HepG2 (cell line): Measurements from ENCODE around the gene GLB1L. TPM values are rescaled to one million over a fixed set of nuclear protein-coding genes. Genes with fewer than 3 reads are reported as not detected.

Experiments used
- CEBPZ ChIP-seq: IDR thresholded peaks from 2 replicates; pipeline ENCODE4 v1.6.1; 2012; ENCODE audit warnings: low read length, improper control_type of control experiment
- CREB1 ChIP-seq, 2 experiments: fragments of 450-650 bp in 1 of 2; IDR thresholded peaks; 2 replicates each; pipeline ENCODE4 v1.6.1; 2016 to 2017; ENCODE audit warnings: control low read depth in 1 of 2, mild to moderate bottlenecking in 1 of 2, missing compliant biosample characterization in 1 of 2, missing genetic modification characterization in 1 of 2
- ETS1 ChIP-seq: sonication (generic); formaldehyde crosslinking; IDR thresholded peaks from 2 replicates; pipeline ENCODE4 v1.4.0; 2020; ENCODE audit warnings: missing genetic modification reagents
- NR2F6 ChIP-seq, 2 experiments: IDR thresholded peaks; 2 replicates each; pipeline ENCODE4 v1.6.1; 2016; ENCODE audit warnings: antibody characterized with exemption in 1 of 2, mild to moderate bottlenecking in 1 of 2
- PRDM4 ChIP-seq: sonication (generic); formaldehyde crosslinking; IDR thresholded peaks from 2 replicates; pipeline ENCODE4 v1.9.0; 2021; ENCODE audit warnings: missing genetic modification reagents, borderline replicate concordance
- ZBTB43 ChIP-seq: sonication (generic); formaldehyde crosslinking; conservative IDR thresholded peaks from 2 replicates; pipeline ENCODE4 v1.4.0; 2020; ENCODE audit warnings: missing genetic modification reagents
- ZKSCAN8 ChIP-seq: IDR thresholded peaks from 2 replicates; pipeline ENCODE4 v1.6.1; 2016; ENCODE audit warnings: borderline replicate concordance, missing genetic modification reagents, missing compliant biosample characterization
- ZMAT3 ChIP-seq: sonication (generic); formaldehyde crosslinking; conservative IDR thresholded peaks from 2 replicates; pipeline ENCODE4 v1.7.0; 2021; ENCODE audit warnings: missing genetic modification reagents
- ZNF263 ChIP-seq: sonication (generic); formaldehyde crosslinking; IDR thresholded peaks from 2 replicates; pipeline ENCODE4 v1.4.0; 2020; ENCODE audit warnings: missing genetic modification reagents
- ZNF430 ChIP-seq: sonication (generic); formaldehyde crosslinking; IDR thresholded peaks from 2 replicates; pipeline ENCODE4 v1.9.0; 2021; ENCODE audit warnings: mild to moderate bottlenecking, missing genetic modification reagents
- ZNF639 ChIP-seq: conservative IDR thresholded peaks from 2 replicates; pipeline ENCODE4 v1.6.1; 2018; ENCODE audit warnings: missing genetic modification reagents
- polyA plus RNA-seq, 8 experiments: library from polyadenylated mRNA; depleted of rRNA in 3 of 8; stranded (reverse) in 7 of 8; unstranded in 1 of 8; fragments of >200 nt; fragmentation: Illumina TruSeq in 4 of 8; extraction: Trizol in 4 of 8; gene quantifications; 2 replicates each; pipeline versions ENCODE4 v1.2.1 to v1.2.3, GENCODE V29; 2011 to 2016; ENCODE audit warnings: low read depth in 4 of 8, missing spikeins in 1 of 8, mixed read lengths in 1 of 8; ENCODE audit not compliant: insufficient read depth in 1 of 8
- total RNA-seq, 5 experiments: library from RNA; depleted of rRNA; stranded (reverse); fragments of >200 nt; fragmentation: Illumina TruSeq; extraction: Trizol; gene quantifications; 2 replicates each; pipeline ENCODE4 v1.2.3, GENCODE V29; 2016; ENCODE audit warnings: low read depth in 1 of 5
- TF ChIP-seq, protein P1 (sequence below): sonication (generic); formaldehyde crosslinking; IDR thresholded peaks from 2 replicates; pipeline ENCODE4 v1.8.0; 2022; ENCODE audit warnings: missing genetic modification reagents, low read depth, mild to moderate bottlenecking, borderline replicate concordance

GLB1L gene
- total and polyA plus RNA-seq, 2 of the 13 experiments (the other 11 are each of a cell fraction or from before 2014, with no cell fraction given), result 6.8 to 7.3 TPM

GRCh38 chr2:219294356-219295351 lies 49.4 kb upstream of the GLB1L start (continued):
- TF ChIP-seq ZBTB43 (0 out of 2 replicates have a peak, but pooled peaks have one; percentile 14), ZNF430 (CRISPR knock-in tag) (0 out of 2 replicates have a peak, but pooled peaks have one; percentile 29), ZMAT3 (CRISPR knock-in tag) (peak; percentile 66; the same call in 1 of the 2 replicates), ETS1 (no peak), PRDM4 (CRISPR knock-in tag) (peak; percentile 75; the same call in 1 of the 2 replicates), ZNF263 (CRISPR knock-in tag) (peak; percentile 77), CREB1 (IDR thresholded peaks at IDR 0.05) (no peak), CREB1 (CRISPR knock-in tag; IDR thresholded peaks at IDR 0.05) (no peak), CEBPZ (no peak), NR2F6 (IDR thresholded peaks at IDR 0.05) (no peak), NR2F6 (CRISPR knock-in tag; IDR thresholded peaks at IDR 0.05) (peak; percentile 64; the same call in 1 of the 2 replicates), ZKSCAN8 (CRISPR knock-in tag) (peak; percentile 87; the same call in 1 of the 2 replicates), ZNF639 (CRISPR knock-in tag) (peak; percentile 56)
- TF ChIP-seq, protein P1, sequence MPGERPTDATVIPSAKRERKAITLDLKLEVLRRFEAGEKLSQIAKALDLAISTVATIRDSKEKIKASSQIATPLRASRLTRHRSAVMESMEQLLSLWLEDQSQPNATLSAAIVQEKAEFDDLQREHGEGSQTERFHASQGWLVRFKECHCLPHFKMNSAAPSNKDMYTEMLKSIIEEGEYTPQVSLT (CRISPR knock-in tag), result peak; percentile 19; the same call in 1 of the 2 replicates
